ENCODE measurements around the gene THG1L.

GRCh38 chr5:157710431-157710830 is 20.8 kb upstream of the THG1L start:
- TF ChIP-seq CTCF (IDR thresholded peaks at IDR 0.05) (no peak), ZFX (IDR thresholded peaks at IDR 0.05; ENCODE audit: borderline replicate concordance) (no peak)

Data from 22Rv1 (cell line).